Kidney glomerular epithelial cell (primary cell): ENCODE results near the gene NCOA3.

ENCODE experiments used
- DNase-seq: peaks from one replicate; lab custom pipeline; 2025; lab: John Stamatoyannopoulos, UW

The NCOA3 gene

DNA sequence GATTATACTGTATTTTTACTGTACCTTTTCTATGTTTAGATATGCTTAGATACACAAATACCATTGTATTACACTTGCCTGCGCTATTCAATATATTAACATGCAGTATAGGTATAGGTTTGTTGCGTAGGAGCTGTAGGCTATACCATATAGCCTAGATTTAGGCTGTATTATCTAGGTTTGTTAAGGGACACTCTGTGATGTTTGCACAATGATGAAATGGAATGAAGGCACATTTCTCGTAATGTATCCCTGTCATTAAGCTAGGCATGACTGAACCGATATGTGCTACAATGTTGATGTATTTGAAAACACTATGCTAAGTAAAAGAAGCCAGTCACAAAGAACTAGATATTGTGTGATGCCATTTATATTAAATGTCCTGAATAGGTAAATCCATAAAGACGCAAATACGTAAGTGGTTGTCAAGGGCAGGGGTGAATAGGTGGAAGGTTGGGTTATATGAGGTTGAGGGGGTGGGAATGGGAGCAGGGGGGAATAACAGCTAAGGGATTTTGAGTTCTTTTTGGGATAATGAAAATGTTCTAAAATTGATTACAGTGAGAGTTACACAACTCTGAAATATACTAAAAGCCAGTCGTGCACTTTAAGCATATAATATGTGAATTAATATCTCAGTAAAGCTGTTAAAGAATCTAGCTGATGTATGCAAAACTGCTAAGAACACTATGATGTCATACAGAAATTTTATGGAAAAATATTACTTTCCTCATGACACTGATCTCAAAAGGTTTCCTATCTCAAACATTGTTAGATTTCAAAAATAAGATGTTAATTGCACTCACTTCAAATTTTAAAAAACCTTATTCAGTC is 97.4 kb downstream of the NCOA3 start:
- DNase-seq, result no peak

DNA sequence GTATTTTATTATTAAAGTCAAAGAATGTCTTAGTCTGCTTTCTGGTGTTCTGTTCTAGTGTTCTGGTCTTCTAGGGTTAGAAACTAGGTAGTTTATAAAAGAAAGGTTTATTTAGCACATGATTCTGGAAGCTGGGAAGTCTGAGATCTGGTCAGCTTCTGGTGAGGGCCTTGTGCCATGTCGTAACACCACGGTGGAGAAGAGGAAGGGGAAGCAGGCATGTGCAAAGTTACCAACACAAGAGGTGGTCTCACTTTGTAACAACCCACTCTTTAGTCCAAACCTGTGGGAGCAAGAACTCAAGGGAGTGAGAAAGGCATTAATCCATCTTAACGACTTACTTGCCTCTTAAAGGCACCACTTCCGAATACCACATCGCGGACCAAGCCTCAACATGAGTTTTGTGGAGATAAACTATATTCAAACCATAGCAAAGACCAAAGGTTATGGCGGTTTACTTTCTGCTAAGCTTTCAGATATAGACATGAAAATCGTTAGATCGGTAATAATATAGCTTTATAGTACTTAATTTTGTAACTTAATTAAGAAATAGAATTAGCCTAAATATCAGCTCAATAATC is 99.4 kb downstream of the NCOA3 start:
- no peak for DNase-seq

DNA sequence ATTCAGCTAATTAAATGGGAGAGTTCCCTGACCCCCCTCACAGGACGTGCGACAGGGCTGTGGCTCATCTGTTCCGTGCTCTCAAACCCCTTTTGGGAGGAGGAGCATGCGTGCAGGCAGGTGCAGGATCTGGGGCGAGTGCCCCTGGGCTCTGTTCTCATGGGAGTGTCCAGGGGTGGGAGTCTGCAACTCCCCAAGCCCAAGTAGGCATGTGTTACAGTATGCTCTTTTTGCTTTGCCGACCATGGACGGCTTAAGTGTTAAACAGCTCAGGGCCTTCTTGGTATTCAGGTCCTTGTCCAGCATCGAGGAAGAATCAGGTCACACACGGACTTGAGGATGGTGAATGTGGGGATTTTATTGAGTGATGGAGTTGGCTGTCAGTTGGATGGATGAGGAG is 101.6 kb downstream of the NCOA3 start:
- DNase-seq, result no peak

DNA sequence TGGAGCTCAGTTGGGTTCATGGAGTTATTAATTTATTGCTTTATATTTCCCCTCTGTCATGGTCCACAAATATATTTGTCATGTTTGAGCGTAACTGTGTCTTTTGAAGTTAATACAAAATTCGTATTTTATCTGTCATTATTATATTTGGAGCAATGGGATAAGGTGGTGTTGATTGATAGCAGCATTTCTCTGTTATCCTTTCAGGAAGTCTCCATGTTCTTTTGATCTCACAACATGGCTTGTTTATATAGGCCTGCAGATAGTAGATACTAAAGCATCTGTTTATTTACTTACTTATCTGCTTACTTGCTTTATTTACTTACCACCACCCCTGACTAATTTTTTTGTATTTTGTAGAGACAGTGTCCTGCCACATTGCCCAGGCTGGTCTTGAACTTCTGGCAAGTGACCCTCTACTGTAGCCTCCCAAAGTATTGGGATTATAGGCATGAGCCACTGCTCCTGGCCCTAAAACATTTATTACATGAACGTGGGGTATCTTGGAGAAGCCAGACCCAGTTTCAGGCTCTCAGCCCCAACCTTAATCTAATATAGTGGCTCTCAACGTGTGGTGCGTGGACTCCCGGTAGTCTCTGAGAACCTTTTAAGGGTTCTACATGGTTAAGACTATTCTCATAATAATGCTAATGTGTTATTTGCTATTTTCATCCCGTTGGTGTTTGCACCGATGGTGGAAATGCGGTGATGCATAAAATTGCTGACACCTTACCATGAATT is 104.2 kb downstream of the NCOA3 start:
- no peak for DNase-seq

DNA sequence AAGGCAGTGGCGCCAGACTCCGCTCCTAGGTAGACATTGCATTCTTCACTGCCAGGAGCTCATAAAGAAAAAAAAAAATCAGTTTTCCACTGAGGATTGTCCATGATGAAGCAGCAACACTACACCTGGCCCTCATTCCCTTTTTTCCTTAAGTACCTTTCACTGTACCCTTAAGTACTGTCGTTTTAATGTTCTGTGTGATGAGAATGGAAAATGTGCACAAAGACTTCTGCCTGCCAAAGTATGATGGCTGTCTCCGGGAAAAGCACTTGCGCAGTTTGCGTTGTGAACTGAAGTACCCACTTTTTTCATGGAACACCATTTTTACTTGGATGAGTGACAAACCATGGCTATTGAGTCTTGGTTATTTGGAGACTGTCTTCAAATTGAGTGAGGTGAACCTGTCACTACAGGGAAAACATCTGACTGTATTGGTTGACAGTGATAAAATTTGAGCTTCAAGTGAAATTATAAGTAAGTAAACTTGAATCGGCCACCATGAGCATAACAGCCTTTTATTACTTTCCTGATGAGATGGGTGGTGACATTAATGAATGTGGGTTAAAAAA is 104.8 kb downstream of the NCOA3 start:
- no peak for DNase-seq

DNA sequence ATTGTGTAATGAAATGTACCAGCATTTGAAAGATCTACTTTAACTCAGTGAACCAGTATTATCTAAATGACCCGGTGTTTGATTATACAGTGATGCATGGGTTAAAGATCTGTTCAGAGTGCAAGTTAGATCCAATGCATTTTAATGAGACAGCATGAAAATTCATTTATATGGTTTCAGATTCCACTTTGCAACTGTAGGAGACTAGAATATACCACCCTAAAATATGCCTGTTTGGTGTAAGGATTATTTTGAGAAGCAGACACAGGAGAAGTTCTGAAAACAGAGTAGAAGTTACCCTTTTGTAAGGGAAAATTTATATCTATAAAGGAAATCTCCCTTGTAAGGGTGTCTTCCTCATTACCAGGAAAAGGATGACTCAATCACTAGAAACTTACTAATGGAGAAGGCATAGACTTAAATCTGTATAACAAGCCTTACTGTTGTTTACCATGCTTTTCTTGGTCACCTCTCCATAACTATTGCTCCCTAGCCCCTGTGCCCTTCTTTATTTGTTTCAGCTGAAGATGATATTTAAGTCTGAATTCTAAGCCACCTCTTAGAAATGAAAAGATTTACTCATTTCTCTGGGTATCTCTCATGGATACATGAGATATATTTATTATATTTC is 105.4 kb downstream of the NCOA3 start:
- no peak for DNase-seq

DNA sequence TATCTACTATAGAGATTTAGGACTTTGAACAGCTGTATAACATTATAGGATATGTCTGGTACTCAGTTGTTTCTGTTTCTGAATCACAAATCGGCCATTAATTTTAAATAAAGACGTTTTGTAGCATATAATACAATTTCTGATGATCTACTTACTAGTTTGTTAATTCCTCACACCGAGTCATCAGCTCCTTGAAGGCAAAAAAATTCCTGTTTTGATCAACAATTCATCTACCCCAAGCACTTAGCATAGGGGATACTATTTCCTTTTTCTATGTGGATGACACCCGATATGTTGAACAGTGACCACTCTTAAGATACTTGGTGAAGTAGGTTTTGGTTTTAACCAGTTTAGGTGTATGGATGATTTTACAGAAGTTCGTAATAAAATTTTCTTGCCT is 107.3 kb downstream of the NCOA3 start:
- no peak for DNase-seq

DNA sequence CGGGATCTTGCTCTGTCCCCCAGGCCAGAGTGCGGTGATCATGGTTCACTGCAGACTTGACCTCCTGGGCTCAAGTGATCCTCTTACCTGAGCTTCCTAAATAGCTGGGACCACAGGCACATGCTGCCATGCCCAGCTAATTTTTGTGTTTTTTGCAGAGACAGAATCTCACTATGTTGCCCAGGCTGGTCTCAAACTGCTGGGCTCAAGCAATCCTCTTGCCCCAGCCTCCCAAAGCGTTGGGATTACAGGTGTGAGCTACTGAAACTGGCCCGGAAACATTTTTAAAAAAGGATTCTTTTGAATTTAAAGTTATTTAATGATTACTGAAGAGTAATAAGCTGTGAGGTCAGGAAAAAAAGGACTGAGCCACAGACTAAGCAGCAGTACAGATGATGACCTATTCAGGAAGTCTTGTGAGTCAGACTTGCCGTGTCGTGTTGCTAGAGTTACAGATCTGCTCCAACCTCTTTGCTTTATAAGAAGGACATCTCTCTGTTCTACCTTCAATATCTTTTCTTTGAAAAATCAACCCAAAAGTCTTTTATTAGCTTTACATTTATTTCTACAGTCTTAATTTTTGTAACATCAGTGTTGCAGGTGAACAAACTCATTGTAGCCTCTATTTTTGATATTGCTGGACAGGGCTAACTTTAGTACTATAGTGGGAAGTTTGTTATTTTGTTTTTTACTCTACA is 108.7 kb downstream of the NCOA3 start:
- peak; percentile 32 for DNase-seq

DNA sequence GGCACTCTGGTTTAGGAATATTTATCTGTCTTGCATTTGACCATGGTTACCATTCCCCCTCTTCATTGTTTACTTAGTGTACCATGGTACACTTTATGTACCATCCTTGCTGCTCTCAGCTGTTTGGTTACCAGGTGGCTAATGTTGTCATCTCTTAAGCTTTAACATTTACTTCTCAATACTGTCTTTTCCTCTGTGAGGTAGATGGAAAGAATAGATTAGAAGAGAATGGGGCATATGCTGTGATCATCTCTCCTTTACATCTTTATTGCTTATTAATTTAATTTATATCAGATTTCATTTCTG is 109.2 kb downstream of the NCOA3 start:
- DNase-seq, result no peak

DNA sequence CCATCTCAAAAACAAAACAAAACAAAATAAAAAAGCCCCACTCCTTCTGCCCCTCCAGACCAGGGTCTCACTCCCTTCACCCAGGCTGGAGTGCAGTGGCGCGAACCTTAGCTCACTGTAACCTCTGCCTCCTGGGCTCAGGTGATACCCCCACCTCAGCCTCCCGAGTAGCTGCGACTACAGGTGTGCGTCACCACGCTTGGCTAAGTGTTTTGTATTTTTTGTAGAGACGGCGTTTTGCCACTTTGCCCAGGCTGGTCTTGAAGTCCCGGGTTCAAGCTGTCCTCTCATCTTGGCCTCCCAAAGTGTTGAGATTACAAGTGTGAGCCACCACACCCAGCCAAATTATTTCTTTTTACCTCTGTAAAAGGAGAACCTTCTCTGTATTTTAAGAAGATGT is 110.1 kb downstream of the NCOA3 start:
- DNase-seq, result no peak

DNA sequence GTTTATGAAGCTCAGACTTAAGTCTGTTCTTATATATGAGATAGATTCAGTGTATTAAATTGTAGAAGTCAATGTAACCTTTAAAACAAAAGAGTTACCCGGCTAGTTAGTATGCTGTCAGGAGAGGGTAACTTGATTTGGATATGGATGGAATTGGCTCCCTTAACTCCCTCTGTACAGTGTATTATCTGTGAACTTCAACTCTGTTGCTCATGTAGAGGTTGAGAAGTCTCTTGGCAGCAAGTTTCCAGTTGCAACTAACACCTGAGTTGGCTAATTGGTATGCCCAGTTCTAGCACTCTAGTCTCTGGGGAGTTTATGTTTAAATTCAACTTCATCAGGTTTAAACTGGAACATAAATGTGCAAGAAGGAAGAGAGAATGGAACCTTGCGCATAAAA is 111.0 kb downstream of the NCOA3 start:
- no peak for DNase-seq

DNA sequence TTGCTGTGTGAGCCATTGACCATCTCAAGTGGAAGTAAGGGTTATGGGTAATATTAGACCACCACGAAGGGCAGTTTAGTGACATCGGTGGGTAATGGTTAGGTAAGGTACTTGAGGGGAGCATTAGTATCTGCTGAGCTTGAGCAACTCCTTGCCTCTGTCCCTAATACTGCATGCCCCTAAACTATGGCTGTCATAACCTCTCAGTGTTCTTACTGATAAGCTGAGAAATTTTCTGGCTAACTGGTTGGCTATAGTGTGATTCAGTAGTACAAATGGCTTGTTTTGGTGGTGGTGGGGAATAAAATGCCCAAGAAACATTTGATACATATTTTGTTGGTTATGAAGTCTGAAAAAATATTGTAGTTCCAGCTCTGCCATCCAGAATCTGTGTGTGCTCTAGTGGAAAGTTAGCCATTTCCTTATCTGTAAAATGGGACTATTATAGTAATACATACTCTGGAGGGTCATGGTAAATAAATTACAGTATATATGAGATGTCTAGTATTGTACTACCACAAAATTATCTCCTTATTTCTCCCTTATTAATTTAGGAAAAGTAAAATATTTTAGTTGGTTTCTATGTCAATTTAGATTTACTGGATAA is 113.1 kb downstream of the NCOA3 start:
- DNase-seq, result no peak

DNA sequence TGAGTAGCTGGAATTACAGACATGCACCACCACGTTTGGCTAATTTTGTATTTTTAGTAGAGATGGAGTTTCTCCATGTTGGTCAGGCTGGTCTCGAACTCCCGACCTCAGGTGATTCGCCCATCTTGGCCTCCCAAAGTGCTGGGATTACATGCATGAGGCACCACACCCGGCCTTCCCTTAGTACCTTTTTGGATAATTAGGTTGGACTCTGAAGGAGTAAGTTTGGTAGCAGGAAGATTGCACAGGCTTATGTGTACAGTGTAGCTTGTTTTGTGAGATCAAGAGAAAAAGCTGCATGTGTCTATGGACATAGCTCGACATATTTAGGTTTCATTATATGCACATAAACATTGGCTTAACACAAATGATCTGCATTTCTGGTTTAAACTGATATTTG is 116.8 kb downstream of the NCOA3 start:
- DNase-seq, result no peak

DNA sequence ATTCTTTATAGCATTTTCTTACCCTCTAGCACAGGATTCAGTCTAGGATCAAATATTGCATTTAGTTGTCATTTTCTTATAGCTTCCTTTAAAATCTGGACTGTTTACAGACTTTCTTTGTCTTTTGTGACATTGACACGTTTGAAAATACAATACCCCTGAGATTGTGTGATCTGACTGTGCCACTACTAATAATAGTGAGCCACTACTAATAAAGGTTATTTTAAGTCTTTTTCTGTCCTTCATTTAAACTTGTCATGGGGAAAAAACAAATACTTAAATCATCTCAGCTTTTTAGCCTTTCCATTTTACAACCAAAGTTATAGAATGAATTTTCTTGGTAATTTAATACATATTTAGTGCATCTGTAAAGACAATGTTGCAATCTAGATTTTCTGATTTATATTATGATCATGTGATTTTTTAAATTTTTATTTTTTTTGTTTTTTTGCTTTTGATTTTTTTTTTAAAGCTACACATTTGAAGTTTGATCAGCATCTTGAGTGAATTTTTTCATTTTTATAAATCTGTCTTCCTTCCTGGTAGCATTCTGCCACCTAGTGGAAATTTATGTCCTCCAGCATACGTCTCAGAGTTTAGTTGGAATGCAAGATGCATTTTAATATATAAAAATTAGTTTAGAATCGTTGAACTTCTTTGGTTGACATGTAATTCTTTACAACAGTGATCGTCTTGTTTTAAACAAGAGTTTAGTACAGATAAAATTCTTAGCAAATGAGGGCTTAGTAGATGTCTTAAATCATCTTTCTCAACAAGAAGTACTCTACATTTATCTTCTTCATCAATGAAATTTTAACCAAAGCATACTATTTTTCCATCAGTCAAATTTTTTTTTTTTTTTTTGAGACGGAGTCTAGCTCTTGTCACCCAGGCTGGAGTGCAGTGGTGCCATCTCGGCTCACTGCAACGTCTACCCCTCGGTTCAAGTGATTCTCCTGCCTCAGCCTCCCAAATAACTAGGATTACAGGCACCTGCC is 119.4 kb downstream of the NCOA3 start:
- DNase-seq, result peak; percentile 45

DNA sequence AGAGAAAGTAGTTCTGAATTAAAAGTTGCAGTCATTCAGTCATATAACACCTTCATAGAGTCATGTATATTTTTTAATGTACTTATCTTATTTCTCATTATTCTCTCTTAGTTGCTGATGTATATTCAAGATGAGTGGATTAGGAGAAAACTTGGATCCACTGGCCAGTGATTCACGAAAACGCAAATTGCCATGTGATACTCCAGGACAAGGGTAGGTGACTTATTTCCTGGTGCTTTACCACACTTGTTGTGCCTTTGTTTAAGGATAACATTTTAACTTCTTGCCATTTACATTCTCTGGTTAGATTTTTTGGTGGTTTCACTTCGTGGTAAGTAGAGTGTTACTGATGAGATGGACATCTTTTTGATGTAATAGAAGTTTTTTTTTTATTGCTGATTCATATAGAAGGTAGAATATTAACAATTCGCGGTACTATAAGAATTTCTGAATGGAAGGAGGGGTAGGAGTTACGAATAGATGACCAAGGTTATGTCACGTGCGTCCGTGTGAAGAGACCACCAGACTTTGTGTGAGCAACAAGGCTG is 120.5 kb downstream of the NCOA3 start:
- no peak for DNase-seq

DNA sequence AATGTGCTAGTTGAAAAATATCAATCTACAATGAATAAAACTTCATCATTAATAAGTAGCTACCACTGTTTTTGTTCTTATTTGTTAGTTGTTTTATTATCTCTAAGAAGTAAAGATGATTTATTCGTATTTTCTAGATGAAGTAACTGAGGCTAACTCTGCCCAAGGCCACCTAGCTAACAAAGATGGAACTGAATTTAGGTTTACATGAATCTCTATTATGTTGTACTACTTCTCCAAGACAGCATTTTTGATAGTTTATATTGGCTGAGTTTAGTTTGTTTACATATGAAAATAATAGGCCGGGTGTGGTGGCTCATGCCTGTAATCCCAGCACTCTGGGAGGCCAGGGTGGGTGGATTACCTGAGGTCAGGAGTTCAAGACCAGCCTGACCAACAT is 121.5 kb downstream of the NCOA3 start:
- no peak for DNase-seq

DNA sequence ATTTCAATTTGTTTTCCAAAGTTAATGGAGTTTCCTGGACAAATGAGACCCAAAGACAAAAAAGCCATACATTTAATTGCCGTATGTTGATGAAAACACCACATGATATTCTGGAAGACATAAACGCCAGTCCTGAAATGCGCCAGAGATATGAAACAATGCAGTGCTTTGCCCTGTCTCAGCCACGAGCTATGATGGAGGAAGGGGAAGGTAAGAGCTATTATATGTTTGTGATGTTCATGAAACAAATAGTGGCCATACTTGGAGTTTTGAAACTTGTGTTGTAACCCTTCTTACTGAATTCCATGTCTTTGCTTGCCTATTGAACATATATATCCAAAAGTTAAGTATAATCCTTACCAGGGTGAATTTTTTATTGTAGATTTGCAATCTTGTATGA is 125.9 kb downstream of the NCOA3 start:
- no peak for DNase-seq

DNA sequence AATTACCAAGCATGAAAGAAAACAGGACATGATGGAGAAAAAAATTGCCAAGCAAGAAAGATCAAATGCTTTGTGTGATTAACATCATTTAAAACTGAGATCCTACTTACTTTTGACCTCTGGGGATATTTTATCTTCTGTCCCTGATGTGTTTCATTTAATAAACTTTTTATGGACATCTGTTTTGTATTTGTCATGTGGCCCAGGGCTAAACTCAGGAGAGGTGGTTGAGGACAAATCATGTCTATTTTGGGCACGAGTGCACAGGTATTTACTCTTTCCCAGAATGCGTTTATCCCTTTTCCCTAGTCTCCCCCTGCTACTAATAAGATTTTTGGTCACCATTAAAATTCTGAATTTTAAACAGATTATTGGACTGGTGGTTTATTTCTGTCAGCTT is 128.2 kb downstream of the NCOA3 start:
- DNase-seq, result no peak

DNA sequence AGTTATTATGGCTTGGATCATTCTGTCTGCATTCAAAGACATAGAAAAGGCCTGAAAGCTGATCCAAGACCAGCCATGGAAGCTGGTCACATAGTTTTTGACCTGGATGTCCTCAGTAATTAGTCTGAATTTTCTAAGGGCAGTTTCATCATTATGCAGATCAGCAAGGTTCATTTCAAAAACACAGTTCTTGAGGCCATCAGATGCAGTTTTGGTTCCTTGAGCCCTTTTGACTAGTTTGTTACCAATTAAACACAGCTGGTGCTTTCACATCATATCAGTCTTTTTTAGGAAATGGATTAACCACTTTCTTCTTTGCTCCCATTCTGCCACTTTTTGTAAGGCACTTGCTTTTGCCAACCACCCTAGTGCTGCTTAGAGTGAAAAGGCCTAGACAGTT is 129.4 kb downstream of the NCOA3 start:
- DNase-seq, result no peak

DNA sequence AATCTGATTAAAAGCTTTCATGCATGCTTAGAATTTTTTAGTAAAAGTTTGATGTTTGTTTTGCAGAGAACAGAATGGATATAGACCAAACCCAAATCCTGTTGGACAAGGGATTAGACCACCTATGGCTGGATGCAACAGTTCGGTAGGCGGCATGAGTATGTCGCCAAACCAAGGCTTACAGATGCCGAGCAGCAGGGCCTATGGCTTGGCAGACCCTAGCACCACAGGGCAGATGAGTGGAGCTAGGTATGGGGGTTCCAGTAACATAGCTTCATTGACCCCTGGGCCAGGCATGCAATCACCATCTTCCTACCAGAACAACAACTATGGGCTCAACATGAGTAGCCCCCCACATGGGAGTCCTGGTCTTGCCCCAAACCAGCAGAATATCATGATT is 133.6 kb downstream of the NCOA3 start:
- no peak for DNase-seq
